GM03348 (cell line): ENCODE results near the gene CAMK1G.
A peak's percentile ranks its signal among the peaks of the same experiment; 100 is the strongest.

Experiments
- DNase-seq: peaks from one replicate; pipeline ENCODE4 v3.0.0; 2012; ENCODE audit warnings: low spot score

The CAMK1G gene

DNA sequence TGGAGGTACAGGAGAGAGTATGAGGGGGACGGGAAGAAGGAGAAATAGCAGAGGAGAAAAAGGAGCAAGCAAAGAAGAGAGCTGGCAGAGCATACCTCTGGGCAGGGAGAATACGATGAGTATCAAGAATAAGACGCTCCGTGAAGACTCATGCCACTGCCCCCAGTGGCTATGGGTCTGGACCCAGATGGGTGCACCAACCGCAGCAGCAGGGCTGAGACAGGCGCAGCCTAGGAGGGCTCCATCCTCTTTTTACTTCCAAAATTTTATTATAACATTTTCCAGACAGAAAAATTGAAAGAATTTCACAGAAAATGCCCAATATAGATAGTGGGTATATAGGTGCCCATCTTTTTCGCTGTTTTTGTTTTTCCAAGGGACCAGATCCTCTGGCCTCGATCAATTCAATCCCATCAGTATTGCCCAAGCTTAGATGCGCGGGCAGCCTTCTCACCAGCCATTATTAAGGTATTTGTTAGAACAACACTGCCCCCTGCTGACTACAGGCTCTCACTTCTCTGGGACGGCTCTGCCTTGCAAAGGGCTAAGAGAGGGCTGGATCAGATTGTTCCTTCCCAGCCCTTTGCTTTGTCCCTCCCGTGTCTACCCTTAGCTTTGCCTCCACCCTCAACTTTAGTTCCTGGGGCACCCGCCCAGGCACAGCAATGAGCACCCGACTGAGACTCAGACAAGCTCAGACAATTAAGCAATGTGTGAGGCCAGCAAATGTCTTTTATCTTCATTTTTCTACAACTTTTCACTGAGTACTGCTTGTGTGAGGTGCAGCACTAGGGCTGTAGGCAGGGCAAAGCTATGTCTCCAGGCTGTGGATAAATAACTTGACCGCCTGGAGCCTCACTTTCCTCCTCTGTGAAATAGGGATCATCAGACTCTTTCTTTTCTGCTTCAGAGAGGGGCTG, 17.5 kb upstream of the CAMK1G start:
- DNase-seq = peak; percentile 86

DNA sequence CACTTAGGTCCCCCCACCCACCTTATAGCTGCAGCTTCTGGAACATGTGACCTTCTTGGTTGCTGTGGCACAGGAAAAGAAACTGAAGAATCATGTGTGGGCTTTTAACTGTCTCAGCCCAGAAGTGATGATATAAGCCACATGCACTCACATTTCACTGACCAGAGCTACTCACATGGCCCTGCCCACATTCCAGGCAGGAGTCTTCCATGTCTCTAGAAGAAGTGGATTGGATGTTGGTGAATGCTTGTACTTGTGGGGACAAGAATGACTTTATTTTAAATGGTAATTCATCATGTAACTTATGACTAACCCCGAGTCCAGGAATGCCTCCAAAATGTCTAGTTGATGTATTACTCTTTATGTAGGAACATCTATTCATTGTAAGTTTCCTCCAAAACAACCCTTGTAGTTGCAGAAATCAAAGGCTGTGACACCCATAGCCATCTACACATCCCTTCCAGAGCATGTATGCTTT, 15.8 kb upstream of the CAMK1G start:
- peak; percentile 61 for DNase-seq

DNA sequence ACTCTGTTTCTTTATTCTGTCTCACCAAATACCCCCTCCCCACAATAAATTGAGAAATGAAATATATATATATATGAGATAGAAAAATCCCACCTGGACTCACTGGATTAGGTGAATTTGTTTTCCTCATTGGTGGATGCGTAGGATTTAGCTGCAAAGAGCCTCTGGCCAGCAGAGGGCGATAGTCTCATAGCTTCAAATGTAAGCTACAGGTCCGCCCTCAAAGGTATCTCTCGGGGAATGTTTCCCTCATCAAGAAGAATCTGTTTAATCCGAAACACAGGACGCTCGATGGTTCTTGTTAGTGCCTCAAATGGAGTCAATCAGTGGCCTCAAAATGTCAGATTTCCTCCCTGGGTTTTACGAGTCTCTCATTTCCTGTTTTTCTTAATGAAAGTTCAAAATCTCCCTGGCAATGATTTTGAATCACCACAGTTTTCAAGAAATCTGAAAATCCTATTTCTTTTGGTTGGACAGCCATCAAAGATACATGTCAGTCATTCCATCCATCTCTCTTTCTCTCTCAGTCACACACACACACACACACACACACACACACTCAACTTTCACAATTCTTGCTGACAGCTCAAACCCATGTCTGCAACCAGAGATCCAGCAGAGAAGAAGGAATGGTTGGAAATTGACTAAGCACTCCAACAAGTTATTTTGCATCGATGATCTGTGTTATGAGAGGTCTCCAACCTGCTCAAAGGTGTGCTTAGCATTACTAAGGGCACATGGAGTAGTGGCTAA, 13.9 kb upstream of the CAMK1G start:
- DNase-seq = peak; percentile 69

DNA sequence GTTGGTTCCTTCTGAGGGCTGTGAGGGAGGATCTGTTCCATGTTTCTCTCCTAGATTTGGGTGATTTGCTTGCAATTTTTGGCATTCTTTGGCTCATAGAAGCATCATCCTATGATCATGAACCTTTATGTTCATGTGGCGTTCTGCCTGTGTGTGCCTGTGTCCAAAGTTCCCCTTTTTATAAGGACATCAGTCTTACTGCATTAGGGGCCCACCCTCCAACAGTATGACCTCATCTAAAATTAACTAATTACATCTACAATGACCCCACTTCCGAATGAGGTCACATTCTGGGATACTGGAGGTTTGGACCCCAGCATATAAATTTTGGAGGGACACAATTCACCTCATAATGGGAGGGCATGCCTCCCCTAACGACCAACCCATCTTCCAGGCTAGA, 12.8 kb upstream of the CAMK1G start:
- DNase-seq = no peak

DNA sequence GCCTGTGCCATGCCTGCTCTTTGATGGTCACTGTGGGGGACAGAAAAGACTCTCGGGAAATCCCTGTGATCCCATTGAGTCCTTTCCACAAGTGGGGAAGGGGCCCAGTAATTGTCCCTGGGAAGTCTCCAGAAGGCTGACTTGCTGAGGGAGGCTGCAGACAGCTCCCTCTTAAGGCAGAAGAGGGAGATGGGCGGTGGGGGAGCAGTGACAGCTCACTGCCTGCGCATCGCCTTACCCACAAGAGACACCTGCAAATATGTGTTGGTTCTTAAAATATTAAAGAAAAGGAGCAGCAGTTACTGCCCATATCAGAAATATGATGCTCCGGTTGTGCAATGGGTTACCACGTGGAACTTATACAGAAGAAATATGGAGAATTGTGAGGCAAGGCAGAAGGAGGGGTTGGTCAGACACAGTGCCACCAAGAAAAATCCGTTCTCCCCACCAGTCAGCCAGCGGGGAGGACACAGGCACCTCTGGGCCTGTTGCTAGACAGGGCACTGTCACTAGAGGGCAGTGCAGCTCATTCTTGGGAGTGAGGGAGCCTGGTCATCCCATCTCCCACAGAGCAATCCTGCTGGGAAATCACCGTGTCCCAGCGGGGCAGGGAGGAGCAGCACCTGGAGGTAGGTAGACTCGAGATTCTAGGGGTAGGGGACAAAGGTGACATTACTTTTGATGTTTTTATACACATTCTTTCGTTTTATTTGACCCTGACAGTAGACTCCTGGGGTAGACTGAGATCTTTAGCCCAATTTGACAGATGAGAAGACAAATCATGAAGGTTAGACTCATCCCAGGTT, 6.9 kb upstream of the CAMK1G start:
- DNase-seq = peak; percentile 92

DNA sequence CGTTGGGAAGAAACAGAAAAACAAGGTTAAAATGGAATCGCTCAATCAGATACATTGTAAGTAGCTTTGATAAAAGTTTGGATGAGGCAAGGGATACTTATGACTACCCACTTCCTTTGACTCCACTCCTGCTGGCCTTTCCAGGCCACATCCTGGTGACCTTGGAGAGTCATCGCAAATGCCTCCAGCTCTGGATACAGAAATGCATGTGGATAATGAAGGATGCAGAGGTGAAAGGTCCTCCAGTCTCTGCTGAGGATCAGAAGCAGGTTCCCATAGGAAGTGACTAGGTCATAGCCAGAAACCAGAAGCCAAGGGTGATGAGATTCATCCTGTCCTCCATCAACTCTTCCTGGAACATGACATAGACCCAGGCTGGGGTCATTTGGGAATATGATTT, 6.2 kb upstream of the CAMK1G start:
- no peak for DNase-seq

DNA sequence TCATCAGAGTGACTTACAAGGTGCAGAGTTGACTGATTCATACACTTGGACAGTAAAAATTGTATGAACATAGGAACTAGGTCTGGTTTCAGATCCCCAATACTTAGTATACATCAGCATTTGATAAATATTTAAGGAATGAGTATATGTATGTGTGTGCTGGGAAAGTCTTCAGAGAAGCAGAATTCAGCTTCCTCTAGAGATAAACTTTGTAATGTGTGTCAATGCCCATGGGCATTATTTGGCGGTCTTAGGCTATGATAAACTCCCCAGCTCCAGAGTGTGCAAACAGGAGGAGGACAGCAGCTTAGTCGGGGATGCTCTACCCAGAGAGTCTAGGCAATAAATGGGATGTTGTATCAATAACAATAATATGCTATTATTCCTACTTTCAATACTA, 2.9 kb upstream of the CAMK1G start:
- no peak for DNase-seq

DNA sequence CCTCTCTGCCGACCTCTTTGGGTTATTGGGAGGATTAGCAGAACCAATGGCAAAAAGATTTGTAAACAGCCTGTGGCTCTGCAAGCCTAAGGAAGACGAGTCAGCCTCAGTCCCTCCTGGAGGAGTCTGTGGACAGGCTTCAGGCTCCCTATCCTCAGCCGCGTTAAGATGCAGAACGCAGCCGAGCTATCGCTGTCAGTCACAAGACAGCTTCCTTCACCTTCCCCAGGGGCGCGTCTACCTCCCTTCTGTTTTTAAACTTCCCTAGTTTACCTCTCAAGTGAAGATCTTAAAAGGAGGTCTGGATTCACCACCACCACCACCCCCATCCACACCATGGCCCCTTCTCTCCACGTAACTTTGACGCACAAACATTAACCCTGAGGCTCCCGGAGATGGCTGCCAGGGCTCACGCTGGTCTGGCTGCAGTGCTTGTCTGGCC, 738 bp downstream of the CAMK1G start:
- DNase-seq = no peak

DNA sequence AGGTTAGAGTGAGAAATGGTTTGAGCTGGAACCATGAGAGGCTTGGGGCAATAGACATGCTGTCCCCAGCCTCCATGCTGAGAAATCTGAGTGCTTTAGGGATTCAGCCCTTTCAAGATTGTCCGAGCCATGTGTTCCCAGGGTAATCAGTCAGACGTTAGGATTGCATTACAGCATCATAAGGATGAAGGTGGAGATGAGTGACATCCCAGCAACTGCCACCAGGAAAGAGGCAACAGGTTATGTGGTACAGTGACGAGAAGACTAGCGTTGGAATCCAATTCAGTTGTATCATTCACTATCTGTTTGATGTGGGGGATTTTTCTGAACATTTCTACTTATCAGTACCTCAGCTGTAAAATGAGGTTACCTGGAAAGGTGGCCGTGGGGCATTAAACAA, 1.7 kb downstream of the CAMK1G start:
- no peak for DNase-seq

DNA sequence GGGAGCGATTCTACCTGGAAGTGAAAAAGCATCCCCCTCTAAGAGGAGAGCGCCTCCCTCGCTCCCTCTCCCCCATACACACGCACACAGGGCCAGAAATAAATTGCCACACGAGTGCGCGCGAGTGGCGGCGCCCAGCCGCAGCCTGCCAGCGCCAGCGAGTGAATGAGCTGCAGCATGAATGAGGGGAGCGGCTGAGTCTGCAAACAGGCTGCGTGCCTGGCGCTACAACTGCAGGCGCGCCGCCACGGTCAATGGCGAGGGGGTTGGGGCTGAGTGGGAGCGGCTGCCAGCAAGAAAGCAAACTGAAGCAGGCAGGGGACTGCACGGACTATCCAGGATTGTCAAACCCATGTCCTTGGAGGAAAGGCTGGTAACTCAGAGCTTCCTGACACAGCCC, 2.2 kb downstream of the CAMK1G start:
- DNase-seq = peak; percentile 76

DNA sequence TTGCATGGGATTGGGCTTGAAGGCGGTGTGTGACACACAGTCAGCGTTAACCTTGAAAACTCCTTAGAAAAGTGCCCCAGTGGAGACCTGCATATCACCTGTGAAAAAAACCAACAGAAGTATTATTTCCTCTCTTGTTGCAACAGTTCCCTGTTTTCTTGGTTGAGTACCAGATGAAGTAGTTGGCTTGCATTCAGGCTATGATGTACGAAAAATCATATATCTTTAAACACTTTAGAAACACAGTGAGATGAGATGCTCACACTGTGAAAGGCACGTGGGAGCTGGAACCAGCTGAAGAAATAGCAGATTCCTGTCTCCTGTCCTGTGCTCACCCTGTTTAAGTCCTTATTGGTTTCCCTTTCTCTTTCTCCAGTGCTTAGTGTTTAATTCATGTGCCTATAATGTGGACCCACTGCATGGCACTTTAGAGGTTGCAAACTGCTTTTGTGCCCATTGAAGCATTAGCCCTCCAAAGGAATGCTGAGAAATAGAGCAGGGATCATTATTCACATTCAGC, 2.8 kb downstream of the CAMK1G start:
- no peak for DNase-seq

DNA sequence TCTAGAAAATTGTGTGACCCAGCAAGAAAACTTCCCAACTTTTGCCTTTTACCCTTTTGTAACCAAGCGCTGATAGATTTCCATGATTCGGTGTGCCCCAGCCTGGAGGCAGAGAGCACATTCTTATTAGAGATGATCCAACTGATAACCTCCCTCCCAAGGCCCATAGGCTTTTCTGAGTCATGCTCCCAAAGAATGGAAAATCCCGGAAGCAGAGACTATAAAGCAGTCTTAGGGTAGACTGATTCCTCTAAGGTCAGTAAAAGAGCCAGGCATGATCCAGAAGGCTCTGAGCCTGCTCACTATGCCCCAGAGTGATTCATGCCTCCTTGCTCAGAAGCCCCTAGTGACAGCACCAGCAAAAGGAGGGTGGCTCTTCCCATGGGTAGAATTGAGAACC, 4.3 kb downstream of the CAMK1G start:
- peak; percentile 26 for DNase-seq

DNA sequence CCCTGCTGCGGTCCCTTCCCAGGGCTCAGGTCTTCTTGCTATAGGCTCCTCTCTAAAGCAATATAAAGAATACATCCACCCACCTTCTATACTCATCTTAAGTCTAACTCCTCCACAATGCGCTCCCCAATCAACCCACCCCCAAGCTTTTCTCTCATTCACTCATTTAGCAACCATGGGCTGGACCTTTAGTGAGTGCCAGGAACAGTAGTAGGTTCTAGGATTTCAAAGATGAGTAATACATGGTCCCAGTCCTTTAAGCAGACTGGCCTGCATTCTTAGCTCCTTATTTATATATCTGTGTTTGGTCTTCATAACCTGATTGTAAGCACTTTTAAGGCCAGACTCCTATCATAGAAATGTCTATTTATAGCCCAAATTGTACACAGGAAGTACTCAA, 5.9 kb downstream of the CAMK1G start:
- no peak for DNase-seq

DNA sequence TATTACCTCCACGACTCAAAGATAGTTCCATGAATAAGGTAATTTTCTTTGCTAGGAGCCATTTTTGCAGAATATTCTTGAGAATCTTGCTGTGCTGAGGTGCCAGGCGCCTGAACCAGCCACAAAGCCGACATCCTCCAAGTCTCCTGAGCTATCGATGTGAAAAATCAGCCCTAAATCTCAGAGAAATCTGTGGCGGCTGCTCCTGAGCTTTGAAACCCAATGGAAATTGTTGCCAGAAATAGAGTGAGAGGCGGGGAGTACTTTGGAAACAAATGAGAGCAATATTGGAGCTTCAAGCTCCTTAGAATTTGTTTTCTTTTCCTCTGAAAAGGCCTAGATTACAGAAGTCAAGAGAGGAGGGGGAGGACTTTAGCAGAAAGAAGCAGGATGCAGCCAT, 6.3 kb downstream of the CAMK1G start:
- no peak for DNase-seq

DNA sequence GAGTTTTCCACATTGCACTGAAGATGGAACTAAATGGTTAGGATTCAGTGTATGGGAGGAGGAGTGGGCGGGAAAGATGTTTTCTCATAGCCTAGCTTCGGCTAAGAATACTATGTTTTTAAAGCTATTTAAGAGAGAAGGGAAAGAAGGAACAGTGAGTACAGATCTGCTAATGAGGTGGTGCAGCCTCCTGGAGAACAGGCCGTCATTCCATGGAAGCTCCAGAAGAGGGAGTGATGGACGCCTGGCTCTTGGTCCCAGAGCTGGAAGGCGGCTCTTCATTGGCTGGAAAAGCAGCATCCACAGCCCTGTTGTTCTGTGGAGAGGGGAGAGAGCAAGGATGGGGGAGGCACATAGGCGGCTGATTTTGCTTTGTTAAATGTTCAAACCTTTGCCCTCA, 6.9 kb downstream of the CAMK1G start:
- peak; percentile 76 for DNase-seq

DNA sequence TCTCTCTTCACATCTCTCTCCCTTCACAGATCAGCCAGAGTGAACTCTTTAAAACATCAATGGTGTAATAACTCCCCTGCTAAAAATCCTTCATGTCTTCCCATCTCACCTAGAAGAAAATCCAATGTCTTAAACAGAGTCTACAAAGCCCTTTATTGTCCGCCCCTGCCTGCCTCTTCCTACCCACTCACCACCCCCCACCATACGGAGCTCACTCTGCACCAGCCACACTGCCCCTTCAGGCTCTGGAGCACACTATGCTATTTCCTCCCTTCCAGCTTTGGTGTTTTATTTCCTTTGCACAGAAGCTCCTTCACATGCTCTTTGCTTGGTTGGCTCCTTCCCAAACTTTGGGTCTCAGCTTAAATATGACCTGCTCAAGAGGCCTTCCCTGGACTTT, 10.2 kb downstream of the CAMK1G start:
- no peak for DNase-seq

DNA sequence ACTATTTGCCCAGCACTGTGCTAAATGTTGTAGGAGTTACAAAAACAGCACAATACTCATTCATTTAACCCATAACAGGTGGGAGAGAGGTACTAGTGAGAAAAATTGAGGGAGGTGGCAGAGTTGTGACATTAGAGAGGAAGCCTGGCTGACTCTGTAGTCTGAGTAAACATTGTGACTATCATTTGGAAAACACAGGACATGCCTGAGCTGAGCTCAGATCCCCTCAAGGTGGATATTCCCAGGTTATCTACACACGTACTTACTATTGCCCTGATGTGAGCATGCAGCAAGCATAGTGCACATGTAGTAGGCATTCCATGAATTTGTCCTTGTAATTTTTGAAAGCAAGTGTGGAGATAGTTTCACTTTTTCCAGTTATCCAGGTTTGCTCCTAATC, 10.9 kb downstream of the CAMK1G start:
- DNase-seq = no peak

DNA sequence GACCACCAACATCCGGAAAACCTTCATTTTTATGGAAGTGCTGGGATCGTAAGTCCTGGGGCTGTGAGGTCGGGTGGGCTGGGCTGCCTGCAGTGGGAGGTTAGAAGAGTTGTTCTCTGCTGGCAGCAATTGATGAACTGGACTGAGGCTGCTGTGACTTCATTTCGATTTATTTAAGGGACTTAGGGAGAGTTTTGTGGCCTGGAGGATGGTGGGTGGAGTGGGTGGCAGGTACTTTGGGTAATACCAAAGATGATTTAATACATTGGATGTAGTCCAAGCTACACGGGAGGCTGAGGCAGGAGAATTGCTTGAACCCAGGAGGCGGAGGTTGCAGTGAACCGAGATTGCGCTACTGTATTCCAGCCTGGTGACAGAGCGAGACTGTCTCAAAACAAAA, 11.5 kb downstream of the CAMK1G start:
- no peak for DNase-seq

DNA sequence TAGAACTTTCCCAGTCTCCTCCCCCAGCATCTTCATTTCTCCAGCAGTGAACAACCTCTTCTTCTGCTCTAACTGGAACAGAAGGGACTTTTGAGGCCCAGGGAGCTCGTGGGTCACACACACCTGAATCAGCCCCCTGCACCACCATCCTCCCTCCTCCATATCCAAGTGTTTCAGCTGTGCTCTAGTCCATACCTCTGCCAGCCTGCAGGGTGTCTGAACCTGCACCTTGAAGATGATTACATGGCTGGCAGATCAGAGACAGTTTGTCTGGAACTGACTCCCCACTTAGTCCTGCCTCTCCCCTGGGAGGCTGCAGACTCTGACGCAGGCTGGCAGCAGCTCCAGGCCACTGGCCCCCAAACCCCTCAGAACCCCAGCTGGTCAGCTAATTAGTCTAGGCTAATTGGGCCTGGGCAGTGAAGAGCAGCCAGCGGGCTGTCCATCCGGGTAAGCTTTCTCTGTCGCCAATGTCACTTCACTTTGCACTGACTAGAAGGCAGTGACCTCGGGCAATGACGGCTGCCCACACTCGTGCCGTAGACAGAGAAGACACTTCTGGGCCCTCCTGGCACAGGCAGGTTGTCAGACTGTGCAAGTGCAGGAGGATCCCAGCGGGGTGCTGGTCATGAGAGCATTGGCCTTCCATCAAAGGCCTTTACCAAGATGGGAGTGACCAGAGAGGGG, 12.2 kb downstream of the CAMK1G start:
- DNase-seq = no peak

DNA sequence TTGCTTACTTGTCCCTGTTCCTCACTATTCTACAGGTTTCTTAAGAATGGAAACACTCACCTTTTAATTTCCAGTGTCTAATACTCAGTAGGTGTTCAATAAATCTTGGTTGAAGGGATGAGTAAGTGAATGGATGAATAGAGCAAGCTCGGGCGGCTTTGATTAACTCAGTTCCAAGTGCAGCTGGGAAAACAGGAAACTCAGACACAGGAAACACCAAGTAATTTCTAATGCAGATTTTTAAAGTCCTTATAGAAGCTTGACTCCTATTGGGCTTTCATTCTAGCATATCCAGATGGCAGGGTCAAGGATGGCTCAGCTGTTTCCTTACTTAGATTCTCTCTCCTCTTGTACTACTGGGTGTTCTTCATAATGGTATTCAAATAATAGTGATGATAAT, 14.0 kb downstream of the CAMK1G start:
- DNase-seq = no peak

DNA sequence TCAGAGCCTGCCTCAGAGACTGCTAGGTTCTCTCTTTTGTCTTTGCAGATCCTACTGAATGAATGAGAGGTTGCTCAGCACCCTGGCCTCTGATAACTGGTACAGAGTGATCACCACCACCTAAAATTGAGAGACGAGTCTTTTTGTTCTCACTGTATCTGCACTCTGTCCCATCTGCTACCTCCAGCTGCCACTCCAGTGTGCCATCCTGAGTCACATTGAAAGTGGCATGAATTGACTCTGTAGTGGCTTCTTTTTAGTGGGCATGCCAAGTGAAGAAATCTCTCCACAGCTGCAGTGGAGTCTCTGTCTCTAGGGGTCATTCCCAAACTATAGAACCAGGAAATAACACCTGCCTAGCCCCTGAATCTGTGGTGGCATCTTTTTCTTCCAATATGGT, 14.7 kb downstream of the CAMK1G start:
- DNase-seq = no peak

DNA sequence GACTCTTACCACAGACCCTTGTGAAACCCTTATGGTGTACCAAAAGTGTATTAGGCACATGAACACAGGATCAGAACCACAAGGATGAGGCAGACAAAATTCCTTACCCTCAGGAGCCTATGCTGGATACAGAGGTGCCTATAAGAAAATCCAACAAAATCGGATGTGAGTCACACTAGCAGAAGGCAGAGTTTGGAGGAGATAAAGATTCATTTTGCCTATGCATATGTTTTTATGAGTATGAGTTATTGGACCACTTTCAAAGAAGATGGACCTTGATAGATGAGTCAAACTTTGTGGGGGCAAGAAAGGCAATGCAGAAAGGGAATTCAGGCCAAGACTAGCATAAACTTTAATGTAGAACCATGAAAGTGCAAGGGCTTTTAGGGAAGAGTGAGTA, 17.0 kb downstream of the CAMK1G start:
- no peak for DNase-seq
